ENCODE measurements around the gene LGALS1. TPM values are rescaled to one million over a fixed set of nuclear protein-coding genes. Genes with fewer than 3 reads are reported as not detected.

The LGALS1 gene
- total RNA-seq, 2 experiments from 2014 or later, result 85.1 to 93.7 TPM

GRCh38 chr22:37669586-37669985 lies 5.8 kb upstream of the LGALS1 start:
- POLR2A ChIA-PET, result interaction anchor here (0.6 to 10.5 kb wide), 3 partner anchors 8 to 27 kb away, joined by 3 to 256 read pairs (median 5); partner anchors contain the start of gene PDXP
- peaks cover 8% of the 10 kb centered on the region for H3K36me3 Mint-ChIP-seq (ENCODE audit: low read depth)
- DNase-seq, result no peak

GRCh38 chr22:37672206-37672919 lies 3.1 kb upstream of the LGALS1 start:
- Histone ChIP-seq H3K27me3 (ENCODE audit: control insufficient read depth in 1 of 2, insufficient read depth in 2 of 2, low read length in 2 of 2) (no peaks in the 10 kb centered on the region), H3K4me1 (ENCODE audit: insufficient read depth, low read length) (peaks cover 60% of the 10 kb centered on the region), H3K4me3 (ENCODE audit: low read length) (no peak overlapping the region), H3K36me3 (ENCODE audit: insufficient read depth, low read length) (no peaks in the 10 kb centered on the region), H3K9me3 (ENCODE audit: control insufficient read depth in 1 of 2, insufficient read depth in 1 of 2, low read length in 2 of 2) (no peaks in the 10 kb centered on the region), H3K27ac (ENCODE audit: low read depth in 1 of 2, low read length in 2 of 2) (peak overlapping the region; percentile 30 to 35)
- peaks cover 53% of the 10 kb centered on the region for H3K4me1 Mint-ChIP-seq (ENCODE audit: low read depth)
- CTCF ChIA-PET, result interaction anchor here (0.9 to 2.4 kb wide), 5 partner anchors 11 to 30 kb away, joined by 3 to 13 read pairs (median 5); partner anchors contain the start of gene PDXP
- no peak for TF ChIP-seq CTCF (IDR thresholded peaks at IDR 0.05)
- H3K36me3 Mint-ChIP-seq (ENCODE audit: low read depth), result peaks cover 8% of the 10 kb centered on the region
- ATAC-seq (ENCODE audit: poor library complexity), result no peak
- POLR2A ChIA-PET, result interaction anchor here (0.8 to 10.5 kb wide), 10 partner anchors 9 to 64 kb away, joined by 3 to 256 read pairs (median 8); partner anchors contain the start of genes GGA1, PDXP and SH3BP1
- intact Hi-C loops (cut with DNase I, micrococcal nuclease), result no loop called here
- H3K9me3 Mint-ChIP-seq, result no peaks in the 10 kb centered on the region
- DNase-seq, result peak in 6 of 14 experiments; percentile 15 to 67 (median 47)
- no peaks in the 10 kb centered on the region for H3K27me3 Mint-ChIP-seq
- H3K27ac Mint-ChIP-seq, result peak overlapping the region; percentile 96
- H3K4me3 Mint-ChIP-seq, result peak overlapping the region; percentile 75

More at GRCh38 chr22:37669586-37669985, 5.8 kb upstream of the LGALS1 start:
- no peaks in the 10 kb centered on the region for H3K9me3 Mint-ChIP-seq
- no peak for ATAC-seq (ENCODE audit: poor library complexity)
- no peak overlapping the region for H3K27ac ChIP-seq (ENCODE audit: low read depth in 1 of 2, low read length in 2 of 2)
- peaks cover 39% of the 10 kb centered on the region for H3K4me1 Mint-ChIP-seq (ENCODE audit: low read depth)
- no peak for TF ChIP-seq CTCF (IDR thresholded peaks at IDR 0.05)
- no peak overlapping the region for H3K4me3 Mint-ChIP-seq
- H3K27me3 Mint-ChIP-seq, result no peaks in the 10 kb centered on the region
- H3K36me3 ChIP-seq (ENCODE audit: insufficient read depth, low read length), result peaks cover 15% of the 10 kb centered on the region
- no peak overlapping the region for H3K4me3 ChIP-seq (ENCODE audit: low read length)
- no peaks in the 10 kb centered on the region for H3K27me3 ChIP-seq (ENCODE audit: control insufficient read depth in 1 of 2, insufficient read depth in 2 of 2, low read length in 2 of 2)
- intact Hi-C loops (cut with DNase I, micrococcal nuclease), result no loop called here
- peaks cover 38% of the 10 kb centered on the region for H3K4me1 ChIP-seq (ENCODE audit: insufficient read depth, low read length)
- H3K27ac Mint-ChIP-seq, result peak overlapping the region; percentile 74
- no peaks in the 10 kb centered on the region for H3K9me3 ChIP-seq (ENCODE audit: control insufficient read depth in 1 of 2, insufficient read depth in 1 of 2, low read length in 2 of 2)
- CTCF ChIA-PET, result interaction anchor here (1.7 kb wide), 1 partner anchor 9 kb away, joined by 4 read pairs; no protein-coding TSS in a partner anchor

- no peak for TF ChIP-seq CTCF (IDR thresholded peaks at IDR 0.05)
- no peak overlapping the region for H3K4me3 ChIP-seq (ENCODE audit: low read length)
- DNase-seq (no peak), ATAC-seq (ENCODE audit: poor library complexity) (no peak)
- Mint-ChIP-seq H3K27me3 (no peaks in the 10 kb centered on the region), H3K4me3 (peak overlapping the region; percentile 75), H3K36me3 (ENCODE audit: low read depth) (peaks cover 9% of the 10 kb centered on the region), H3K4me1 (ENCODE audit: low read depth) (peaks cover 56% of the 10 kb centered on the region), H3K9me3 (no peaks in the 10 kb centered on the region), H3K27ac (peak overlapping the region; percentile 96)
- intact Hi-C loops (cut with DNase I, micrococcal nuclease), result no loop called here
- peak overlapping the region in 1 of 2 donors; percentile 30 for H3K27ac ChIP-seq (ENCODE audit: low read depth in 1 of 2, low read length in 2 of 2)
- H3K9me3 ChIP-seq (ENCODE audit: control insufficient read depth in 1 of 2, insufficient read depth in 1 of 2, low read length in 2 of 2), result no peaks in the 10 kb centered on the region
- H3K27me3 ChIP-seq (ENCODE audit: control insufficient read depth in 1 of 2, insufficient read depth in 2 of 2, low read length in 2 of 2), result no peaks in the 10 kb centered on the region
- H3K4me1 ChIP-seq (ENCODE audit: insufficient read depth, low read length), result peaks cover 66% of the 10 kb centered on the region
- POLR2A ChIA-PET, result interaction anchor here (1.8 to 10.5 kb wide), 5 partner anchors 8 to 65 kb away, joined by 8 to 256 read pairs (median 17); partner anchors contain the start of genes GGA1, PDXP and SH3BP1
- H3K36me3 ChIP-seq (ENCODE audit: insufficient read depth, low read length), result no peaks in the 10 kb centered on the region
- CTCF ChIA-PET, result interaction anchor here (1.0 to 1.9 kb wide), 3 partner anchors 11 to 31 kb away, joined by 3 to 7 read pairs (median 5); no protein-coding TSS in a partner anchor
Measured at GRCh38 chr22:37672920-37673455, 2.4 kb upstream of the LGALS1 start.

All from CD4-positive, alpha-beta T cell (primary cell).